ENCODE results near the gene DLGAP1. TPM values are rescaled to one million over a fixed set of nuclear protein-coding genes. Genes with fewer than 3 reads are reported as not detected.

The DLGAP1 gene
- total and polyA plus RNA-seq, 2 of the 4 experiments (the other 2 are of a cell fraction), result under 0.01 to 0.09 TPM

GRCh38 chr18:4333043-4333442, 122.1 kb downstream of the DLGAP1 start:
- H3K14ac ChIP-seq (replicated peaks; ENCODE audit: low read depth, low read length), result no peak overlapping the region
- no peaks in the 10 kb centered on the region for H3K4me1 ChIP-seq (ENCODE audit: control insufficient read depth, insufficient read depth, low read length)
- H2AFZ ChIP-seq (replicated peaks; ENCODE audit: low read length, poor library complexity), result no peak overlapping the region
- H4K5ac ChIP-seq (ENCODE audit: low read depth, low read length), result no peak overlapping the region
- no peak overlapping the region for H3K27ac ChIP-seq (ENCODE audit: insufficient read depth, low read length)
- no peak overlapping the region for H4K8ac ChIP-seq (ENCODE audit: low read depth in 2 of 2, low read length in 2 of 2)
- no peak overlapping the region for H3K4me3 ChIP-seq (ENCODE audit: insufficient read depth, low read depth, low read length)
- H2AK5ac ChIP-seq (ENCODE audit: low read depth, low read length), result no peak overlapping the region
- TF ChIP-seq SMC3 (IDR thresholded peaks at IDR 0.05; ENCODE audit: low read depth, low read length) (no peak), RFX5 (IDR thresholded peaks at IDR 0.05; ENCODE audit: low read depth, low read length) (no peak), ELK1 (IDR thresholded peaks at IDR 0.05; ENCODE audit: borderline replicate concordance, low read depth, low read length) (no peak), CTCF (conservative IDR thresholded peaks at IDR 0.05; ENCODE audit: low read depth, low read length) (no peak), MAFK (IDR thresholded peaks at IDR 0.05; ENCODE audit: low read depth, low read length) (no peak), USF2 (IDR thresholded peaks at IDR 0.05; ENCODE audit: low read depth, low read length) (no peak)
- no peak for ATAC-seq (ENCODE audit: low read depth)
- no peak for DNase-seq
- dilution Hi-C loops (cut with HindIII; ENCODE audit: low sequenced_read_pairs, unreplicated experiment) (no loop called here), in situ Hi-C loops (cut with MboI; ENCODE audit: low sequenced_read_pairs) (no loop called here), intact Hi-C loops (cut with micrococcal nuclease) (no loop called here)
- H2BK15ac ChIP-seq (ENCODE audit: low read depth, low read length), result no peak overlapping the region
- no peak overlapping the region for H2BK120ac ChIP-seq (ENCODE audit: low read depth, low read length)
- H3K23ac ChIP-seq (ENCODE audit: low read depth, low read length), result no peak overlapping the region
- H4K91ac ChIP-seq (ENCODE audit: insufficient read depth, low read depth, low read length), result no peak overlapping the region
- no peaks in the 10 kb centered on the region for H4K20me1 ChIP-seq (ENCODE audit: insufficient read depth, low read length)
- H3K79me1 ChIP-seq (ENCODE audit: low read depth in 1 of 2, low read length in 2 of 2), result no peaks in the 10 kb centered on the region
- no peak overlapping the region for H3K4me2 ChIP-seq (ENCODE audit: low read depth, low read length)
- no peak overlapping the region for H3K9ac ChIP-seq (ENCODE audit: low read depth, low read length)
- no TSS peak for BruUV-seq (replicated peaks)
- no peak overlapping the region for H3K4ac ChIP-seq (ENCODE audit: low read depth, low read length)
- no peak overlapping the region for H2BK5ac ChIP-seq (ENCODE audit: low read depth, low read length, poor library complexity, severe bottlenecking)
- no peaks in the 10 kb centered on the region for H3K27me3 ChIP-seq (ENCODE audit: control insufficient read depth, insufficient read depth, low read length)
- H3K9me3 ChIP-seq (ENCODE audit: control insufficient read depth, insufficient read depth, low read length), result peaks cover 9% of the 10 kb centered on the region
- H2BK20ac ChIP-seq (ENCODE audit: low read depth, low read length), result no peak overlapping the region
- no peak overlapping the region for H3K56ac ChIP-seq (ENCODE audit: extremely low read depth, insufficient read depth, low read length)
- H3K18ac ChIP-seq (ENCODE audit: low read depth, low read length), result no peak overlapping the region
- no peak overlapping the region for H2AK9ac ChIP-seq (replicated peaks; ENCODE audit: low read depth, low read length, poor library complexity)
- 44% methylated on average over 2 of the region's 5 CpGs; no CpG with 5 or more reads in 1 of the 2 experiments for WGBS, 2 experiments (ENCODE audit: extremely low coverage in 2 of 2, insufficient read length in 1 of 2)
- POLR2A ChIA-PET (ENCODE audit: unreplicated experiment), result no interaction called here
- no peaks in the 10 kb centered on the region for H3K36me3 ChIP-seq (ENCODE audit: control insufficient read depth, insufficient read depth, low read length)
- CTCF ChIA-PET, result no interaction called here
- no peaks in the 10 kb centered on the region for H3K9me1 ChIP-seq (ENCODE audit: insufficient read depth, low read length)
